HPDE6-E6E7 (cell line): ENCODE results near the gene NGEF.
"Not testable (repeated sequence)": the region's sequence is repeated elsewhere in the genome, so short reads cannot be mapped to it uniquely, and the experiment has no call there.

ENCODE experiments used
- DNase-seq: peaks from one replicate; pipeline ENCODE4 v3.0.0; 2011; ENCODE audit warnings: missing footprints; ENCODE audit errors: extremely low spot score

Gene NGEF

DNA sequence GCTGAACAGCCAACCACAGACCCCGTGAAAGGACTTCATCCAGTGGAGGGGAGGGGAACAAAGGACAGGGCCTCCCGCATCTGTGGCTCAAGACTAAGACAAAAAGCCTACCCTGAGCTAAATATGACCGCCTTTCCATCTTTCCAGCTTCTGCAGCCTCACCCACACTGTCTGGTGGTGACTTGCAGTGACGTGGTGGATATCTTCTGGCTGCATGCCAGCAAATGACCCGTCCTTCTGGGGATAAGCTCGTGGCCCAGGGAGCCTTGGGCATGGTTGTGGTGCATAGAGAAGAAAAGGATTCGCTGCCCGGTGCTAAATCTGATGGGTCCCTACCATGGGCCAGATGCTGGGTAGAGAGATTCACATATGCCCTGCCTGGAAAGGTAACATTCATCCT, 8.7 kb upstream of the NGEF start:
- DNase-seq, result no peak

DNA sequence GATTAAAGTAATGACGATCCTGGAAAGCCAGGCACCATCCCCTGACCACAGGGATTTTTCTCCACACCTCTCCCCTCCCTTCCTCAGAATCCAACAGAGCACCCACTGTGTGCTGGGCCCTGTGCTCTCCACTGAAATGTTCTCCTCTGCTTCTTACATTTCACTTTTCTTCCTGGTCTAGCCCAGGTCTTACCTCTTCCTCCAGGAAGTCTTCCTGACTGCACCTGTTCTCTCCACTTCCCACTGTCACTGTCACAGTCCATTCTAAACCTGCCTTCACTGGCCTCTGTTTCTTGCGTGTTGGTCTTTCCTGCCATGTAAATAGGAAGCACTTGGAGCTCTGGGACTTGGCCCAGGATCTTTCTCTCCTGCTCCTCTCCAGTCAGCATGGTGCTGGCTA, 7.4 kb upstream of the NGEF start:
- DNase-seq, result no peak

DNA sequence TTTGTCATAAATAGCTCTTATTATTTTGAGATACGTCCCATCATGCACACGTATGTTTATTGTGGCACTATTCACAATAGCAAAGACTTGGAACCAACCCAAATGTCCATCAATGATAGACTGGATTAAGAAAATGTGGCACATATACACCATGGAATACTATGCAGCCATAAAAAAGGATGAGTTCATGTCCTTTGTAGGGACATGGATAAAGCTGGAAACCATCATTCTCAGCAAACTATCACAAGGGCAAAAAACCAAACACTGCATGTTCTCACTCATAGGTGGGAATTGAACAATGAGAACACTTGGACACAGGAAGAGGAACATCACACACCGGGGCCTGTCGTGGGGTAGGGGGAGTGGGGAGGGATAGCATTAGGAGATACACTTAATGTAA, 6.6 kb upstream of the NGEF start:
- not testable (repeated sequence) for DNase-seq

DNA sequence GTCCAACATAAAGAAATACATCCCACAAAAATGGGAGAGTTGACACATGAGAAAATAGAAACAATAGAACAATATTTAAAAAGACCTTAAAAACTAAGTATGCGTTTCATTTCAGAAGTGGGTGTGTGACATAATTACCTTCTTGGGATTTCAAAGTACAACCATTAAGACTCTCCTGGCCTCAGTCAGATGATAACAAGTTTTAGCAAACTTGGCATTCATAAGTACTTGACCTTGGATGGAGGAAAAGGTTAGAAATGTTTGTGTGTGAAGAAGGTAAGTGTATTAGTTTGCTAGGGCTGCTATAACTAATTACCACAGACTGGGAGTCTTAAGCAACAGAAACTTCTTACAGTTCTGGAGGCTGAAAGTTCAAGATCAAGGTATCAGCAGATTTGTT, 4.9 kb upstream of the NGEF start:
- DNase-seq, result no peak

DNA sequence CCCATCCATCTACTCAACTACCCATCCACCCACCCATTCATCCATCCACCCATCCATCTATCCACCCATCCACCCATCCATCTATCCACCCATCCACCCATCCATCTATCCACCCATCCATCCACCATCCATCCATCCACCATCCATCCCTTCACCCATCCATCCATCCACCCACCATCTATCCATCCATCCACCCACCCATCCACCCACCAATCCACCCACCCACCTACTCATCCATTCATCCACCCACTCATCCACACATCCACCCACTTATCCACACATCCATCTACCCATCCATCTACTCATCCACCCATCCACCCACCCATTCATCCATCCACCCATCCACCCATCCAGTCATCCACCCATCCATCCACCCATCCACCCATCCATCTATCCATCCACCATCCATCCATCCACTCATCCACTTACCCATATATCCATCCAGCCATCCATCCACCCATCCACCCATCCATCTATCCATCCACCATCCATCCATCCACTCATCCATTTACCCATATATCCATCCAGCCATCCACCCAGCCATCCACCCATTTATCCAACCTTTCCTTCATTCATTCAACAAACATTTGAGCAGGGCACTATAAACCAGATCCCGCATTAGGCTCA, 2.1 kb upstream of the NGEF start:
- DNase-seq, result no peak

DNA sequence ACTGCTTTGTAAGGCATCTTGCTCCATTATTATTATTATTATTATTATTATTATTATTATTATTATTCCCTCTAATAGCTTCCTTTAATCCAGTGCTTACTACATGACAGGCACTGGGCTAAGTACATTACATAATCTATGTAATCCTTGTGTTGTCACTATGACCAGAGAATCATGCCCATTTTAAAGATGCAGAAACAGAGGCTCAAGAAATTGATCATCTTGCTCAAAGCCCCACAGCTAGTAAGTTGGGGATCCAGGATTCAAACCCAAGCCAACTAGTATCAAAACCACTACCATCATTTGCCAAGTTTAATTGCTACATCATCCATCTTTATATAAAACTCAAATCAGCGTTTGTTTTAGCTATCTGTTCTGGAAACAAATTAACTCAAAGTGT, 594 bp upstream of the NGEF start:
- DNase-seq, result no peak

DNA sequence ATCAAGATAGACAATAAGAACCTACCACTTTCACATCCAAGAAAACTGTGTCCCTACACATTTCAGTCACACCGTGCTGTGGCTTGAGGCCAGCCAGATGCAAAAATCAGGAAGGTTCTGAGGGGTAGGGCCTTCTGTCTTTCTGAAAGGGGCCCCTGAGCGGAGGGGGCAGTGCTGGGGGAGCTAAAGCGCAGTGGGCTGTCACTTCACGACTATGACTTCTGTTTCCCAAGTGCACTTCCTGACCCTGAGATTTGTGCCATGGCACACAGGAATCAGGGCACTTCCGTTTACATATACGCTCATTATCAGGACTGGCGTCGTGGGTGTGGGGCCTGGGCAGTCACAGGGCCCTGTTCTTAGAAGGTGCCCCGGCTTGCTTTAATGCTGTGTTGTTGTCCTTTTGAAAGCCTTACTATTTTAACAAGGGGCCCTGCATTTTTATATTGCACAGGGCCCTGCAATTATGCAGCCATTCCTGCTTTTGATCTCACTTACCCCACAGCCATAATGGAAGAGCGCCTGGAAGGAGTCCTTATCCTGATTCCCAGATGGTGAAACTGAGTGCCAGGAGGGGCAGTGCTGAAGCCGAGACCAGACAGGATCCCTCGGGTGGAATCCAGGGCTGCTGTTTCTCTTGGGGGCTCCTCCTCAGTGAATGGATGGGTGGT, 620 bp downstream of the NGEF start:
- no peak for DNase-seq

DNA sequence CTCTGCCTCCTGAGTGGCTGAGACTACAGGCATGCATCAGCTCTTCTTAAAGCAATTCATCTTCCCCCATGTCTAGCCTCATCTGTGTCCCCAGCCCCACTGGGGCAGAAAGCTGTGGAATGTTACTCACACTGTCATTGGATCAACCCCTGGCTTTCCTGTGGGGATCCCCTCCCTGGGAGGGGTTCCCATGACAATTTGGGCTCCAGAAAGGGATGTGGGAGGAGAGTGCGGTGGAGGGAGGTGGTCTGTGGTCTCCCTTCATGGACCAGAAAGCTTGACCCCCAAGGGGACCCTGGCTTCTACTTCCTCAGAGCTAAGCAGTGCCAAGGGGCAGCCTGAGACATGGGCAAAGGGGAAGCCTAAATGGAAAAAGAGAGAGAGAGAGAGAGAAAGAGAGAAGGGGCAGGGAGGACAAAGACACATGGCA, 1.3 kb downstream of the NGEF start:
- no peak for DNase-seq

DNA sequence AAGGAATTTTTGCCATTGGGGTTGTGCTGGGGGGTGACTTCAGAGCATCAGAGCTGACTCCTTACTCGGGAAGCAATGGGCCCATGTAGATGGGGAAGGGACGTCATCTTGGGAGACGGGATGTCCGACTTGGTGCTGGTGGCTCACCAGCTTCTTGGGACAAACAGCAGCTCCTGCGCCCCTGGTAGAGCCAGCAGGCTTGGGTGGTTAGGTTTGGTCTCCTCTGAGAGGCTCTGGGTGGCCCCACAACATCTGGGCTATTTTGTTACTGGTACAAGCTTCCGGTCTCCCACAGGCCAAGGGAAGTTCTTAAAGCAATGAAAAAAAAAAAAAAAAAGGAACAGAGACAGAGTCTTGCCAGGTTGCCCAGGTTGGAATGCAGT, 1.8 kb downstream of the NGEF start:
- DNase-seq, result no peak

DNA sequence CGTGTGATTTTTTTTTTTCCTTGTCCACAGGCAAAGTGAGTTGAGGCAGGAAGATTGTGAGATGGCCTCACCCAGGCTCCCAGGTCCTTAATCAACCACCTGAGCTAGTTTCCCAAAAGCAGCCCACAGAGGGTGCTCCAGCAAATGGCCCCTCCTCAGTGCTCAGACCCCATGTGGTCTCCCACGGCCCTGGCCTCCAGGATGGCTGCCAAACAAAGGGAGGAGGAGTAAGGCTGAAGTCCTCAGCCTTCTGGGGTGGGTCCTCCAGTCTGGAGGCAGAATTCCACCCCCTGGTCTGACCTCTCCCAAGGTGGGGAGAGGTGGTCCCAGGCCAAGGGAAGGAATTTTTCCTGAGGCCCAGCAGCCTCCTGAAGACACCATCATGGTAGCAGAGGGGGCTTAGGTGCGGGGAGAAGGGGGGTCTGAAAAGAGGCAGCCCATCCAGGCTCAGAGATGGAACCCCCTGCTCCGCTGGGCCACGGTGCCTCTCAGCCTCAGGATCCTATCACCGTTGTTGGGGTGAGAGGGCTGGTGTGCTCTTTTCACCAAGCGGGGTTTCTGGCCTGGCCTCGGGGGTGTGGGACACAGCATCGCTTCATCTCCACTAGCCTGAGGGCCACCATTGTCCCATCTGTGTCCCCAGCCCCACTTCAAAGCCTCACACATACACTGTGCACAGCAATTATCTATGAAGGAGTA, 2.3 kb downstream of the NGEF start:
- DNase-seq, result no peak

DNA sequence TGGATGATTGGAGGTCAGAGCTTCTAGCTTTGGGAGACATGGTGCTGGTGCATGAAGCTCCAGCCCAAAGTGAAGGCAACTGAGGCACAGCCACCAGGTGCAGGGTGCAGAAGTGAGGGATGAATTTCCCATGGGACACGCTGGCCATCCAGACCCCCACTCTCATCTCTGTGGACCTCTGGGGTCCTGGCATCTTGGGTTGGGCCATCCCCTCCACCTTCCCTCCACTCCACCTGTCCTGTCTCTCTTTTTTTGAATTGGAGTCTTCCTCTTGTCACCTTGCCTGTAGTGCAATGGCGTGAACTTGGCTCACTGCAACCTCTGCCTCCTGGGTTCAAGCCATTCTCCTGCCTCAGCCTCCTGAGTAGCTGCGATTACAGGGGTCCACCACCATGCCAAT, 3.4 kb downstream of the NGEF start:
- no peak for DNase-seq

DNA sequence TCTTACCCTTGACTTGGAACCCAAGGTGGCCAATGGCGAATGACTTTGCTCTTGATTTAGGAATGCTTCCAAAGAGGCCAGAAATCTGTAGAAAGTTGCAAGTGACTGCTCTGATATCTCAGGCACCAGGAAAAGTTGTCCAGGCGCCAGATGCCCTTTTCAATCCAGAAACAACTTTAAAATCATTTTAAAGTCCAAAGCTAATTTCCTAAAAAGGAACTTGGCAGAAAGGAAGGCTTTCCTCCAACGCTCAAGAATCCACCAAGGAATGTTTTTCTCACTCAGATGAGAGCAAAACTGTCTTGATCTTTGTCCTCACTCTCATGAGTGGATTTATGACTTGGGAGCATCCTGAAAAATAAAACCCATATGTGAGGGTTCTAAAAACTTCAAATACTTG, 5.3 kb downstream of the NGEF start:
- no peak for DNase-seq

DNA sequence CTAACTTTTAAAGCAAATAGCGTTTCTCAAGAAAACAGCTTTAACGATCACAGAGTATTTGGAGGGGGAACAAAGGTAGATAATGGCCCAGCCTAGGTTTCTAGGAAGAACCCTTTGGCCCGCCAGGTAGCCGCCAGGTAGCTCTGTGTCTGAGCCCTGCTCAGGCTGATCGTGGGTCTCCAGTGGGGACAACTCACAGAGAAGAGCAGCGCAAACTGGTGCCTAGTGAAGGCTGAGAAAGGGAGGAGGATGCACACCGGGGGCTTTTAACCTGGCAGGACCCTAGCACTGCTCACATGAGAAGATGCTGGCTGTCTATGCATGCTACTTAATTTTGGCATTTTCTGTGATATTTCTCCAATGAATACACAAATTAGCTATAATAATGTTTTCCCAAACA, 5.8 kb downstream of the NGEF start:
- no peak for DNase-seq

DNA sequence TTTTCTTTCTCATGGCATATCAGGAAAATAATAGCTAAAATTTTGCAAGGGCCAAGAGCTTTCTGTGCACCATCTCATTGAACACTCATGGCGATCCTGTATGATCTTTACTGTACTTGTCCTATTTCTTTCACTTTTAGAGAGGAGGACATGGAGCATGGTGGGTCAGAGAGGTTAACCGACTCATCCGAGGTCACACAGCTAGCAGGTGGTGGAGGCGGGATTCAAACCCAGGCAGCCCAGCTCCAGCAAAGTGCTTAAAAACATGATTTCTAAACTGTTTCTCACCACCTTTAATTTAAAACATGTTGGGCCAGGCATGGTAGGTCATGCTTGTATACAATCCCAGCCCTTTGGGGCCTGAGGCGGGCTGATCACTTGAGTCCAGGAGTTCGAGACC, 6.4 kb downstream of the NGEF start:
- DNase-seq, result no peak

DNA sequence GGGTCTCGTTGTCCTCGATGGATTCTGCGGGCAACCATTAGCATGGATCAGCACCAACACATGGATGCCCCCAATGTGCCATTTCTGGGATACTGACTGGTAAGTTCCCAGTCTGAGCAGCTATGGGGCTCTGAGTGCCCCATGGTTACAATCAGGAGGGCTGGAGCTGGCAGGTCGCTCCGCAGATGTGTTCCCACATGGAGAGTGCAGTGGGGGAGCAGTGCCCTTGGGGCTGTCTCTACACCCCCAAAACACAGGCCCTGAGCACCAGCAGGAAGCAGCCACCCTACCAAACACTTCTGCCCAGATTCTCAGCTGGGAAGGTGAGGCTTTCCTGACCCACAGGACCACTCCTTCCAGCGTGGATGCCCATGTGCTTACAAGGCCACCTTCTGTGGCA, 8.0 kb downstream of the NGEF start:
- no peak for DNase-seq

DNA sequence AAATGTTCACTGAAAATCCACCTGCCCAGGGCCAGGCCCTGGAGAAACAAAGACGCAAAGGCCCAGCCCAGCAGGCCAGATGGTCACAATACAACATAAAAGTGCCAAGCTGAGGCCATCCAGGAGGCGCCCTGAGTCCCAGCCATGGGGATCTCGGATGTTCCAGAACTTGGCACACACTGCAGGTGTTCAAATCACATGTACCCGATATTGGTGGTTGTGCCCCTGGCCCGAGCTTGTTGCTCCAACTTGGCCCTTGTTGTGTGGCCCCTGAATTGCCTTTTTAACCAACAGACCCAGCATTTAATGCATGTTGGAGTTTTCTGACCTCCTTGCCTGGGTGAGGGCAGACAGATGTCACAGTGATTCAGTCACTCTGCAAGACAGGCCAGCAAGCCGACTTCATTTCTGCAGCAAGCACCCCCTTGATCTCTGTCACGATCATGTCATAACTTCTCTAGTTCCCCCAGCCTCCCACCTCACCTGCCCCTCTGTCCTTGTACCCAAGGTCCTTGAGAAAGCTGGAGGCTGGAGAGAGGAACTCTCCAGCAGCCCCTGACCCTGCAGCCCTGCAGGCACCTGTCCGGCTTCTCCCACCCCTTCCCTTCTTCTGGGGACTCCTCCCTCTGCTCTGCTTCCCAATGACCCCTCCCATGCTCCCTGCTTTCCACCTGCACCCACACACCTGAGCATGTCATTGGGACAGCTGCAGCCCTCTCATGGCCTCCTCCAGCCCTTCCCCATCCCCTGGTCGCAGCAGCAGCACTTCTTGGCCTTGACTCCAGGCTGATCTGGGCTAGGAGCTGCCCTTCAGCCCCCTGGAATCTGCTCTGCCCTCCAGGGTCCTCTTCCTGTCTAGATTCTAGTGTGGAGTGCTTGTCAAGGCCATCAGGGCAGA, 9.1 kb downstream of the NGEF start:
- DNase-seq, result no peak

DNA sequence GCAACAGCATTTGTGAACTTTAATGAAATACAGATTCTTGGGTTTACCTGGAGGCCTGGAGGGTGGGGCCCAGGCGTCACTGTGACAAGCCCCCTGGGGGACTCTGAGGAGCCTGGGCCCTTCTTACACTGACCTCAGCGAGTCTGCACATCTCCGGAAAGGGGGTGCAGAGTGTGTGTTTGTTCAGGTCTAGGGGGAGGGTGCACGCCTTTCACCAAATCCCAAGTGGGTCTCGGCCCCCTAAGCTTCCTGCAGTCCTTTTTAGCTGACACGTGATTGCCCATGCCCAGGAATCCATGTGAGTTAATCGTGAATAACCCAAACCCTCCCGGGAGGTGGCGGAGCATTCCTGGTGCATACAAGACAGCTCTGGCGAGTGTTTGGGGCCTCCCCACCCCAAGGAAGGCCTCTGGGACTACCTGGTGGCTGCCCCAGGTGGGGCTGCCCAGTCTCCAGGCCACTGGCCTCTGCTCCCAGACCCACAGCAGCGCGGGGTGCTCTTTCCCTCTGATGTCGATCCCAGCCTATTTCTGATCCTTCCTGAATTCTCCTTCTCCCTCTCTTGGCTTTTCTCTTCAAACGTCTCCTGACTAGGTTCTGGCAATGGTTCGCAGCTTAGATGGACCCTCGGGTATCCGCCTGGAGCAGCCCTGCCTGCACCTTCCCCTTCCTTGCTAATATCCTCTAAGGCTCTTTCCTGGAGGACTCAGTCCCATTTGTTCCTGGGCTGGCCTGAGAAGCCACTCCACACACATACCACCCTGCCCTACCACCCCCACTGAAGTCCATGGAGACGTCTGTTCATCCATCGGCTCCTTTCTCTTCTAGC, 10.0 kb downstream of the NGEF start:
- no peak for DNase-seq

DNA sequence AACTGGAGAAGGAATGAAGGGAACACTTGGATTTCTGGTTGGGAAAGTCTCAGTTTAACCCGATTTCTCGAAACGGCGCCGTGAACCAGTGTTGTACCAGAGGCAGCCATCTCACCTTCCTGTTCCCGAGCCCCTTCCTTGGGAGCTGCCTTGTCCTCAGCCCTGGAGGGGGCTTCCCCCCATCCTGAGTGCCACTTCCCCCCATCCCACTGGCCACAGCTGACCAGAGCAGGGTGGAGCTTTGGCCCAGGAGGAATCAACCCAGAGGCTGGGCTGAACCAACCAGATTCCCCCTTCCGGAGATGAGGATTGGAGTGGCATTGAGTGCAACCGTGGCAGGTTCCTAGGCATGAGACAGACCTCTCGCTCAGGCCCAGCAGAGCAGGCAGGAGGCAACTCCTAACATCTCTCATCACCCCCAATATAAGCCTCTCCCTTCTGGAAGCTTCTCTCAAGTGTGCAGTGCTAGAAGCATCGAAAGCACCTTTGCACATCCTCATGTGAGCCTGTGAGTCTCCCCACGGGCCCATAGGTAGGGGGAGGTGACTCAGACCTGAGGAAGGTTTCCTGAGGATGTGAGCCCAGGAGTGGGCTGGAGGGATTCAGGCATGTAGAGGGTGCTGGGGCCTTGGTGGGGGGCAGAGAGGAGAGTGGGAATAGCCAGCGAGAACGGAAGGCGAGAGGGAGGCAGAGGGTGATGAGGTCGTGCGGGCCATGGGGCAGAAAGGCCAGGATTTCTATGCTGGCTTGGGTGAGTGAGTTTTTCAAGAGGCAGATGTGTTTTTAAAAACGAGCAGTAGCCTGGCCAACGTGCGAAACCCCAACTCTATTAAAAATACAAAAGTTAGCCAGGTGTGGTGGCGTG, 11.9 kb downstream of the NGEF start:
- DNase-seq, result no peak

DNA sequence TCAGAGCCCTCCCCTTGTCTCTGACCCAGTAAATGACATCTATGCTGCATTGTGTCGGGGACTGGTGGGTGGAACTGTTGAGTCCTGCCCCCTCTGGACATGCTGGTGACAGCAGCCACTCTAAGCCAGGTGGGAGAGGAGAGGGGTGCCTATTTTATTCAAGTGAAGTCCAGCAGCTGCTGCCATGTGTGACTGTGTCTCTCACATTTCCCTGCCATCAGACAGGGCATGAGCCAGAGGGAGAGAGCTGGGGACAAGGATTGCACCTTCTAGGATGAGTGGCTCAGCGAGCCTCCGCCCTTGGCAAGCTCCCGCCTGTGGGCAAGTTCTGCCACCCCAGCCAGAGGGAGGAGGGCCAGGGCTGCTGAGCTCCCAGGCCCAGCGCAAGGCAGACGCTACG, 13.7 kb downstream of the NGEF start:
- no peak for DNase-seq

DNA sequence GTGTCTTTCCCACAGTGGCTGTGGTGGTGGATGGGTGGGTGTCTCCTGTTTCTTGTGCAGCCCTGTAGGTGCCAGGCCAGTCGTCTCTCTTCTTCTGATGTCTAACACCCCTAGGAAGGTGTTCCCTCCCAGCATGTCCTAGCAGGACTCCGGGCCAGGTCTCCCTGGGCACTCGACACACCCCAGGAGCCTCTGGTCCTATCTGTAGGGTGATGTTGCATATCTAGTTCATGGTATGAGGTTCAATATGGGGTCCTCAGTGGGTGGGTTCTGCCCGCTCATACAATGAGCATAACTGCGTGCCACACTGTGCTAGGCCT, 14.4 kb downstream of the NGEF start:
- DNase-seq, result no peak
